Right renal pelvis (tissue), 4 donors: ENCODE data around the gene FGF23. TPM values are rescaled to one million over a fixed set of nuclear protein-coding genes. Genes with fewer than 3 reads are reported as not detected.
"Not testable (repeated sequence)": the region's sequence is repeated elsewhere in the genome, so short reads cannot be mapped to it uniquely, and the experiment has no call there.

Experiments used
- DNase-seq, 4 donors: peaks; one replicate each; pipeline ENCODE4 v3.0.0-alpha.2; 2013; ENCODE audit warnings: low read depth in 4 of 4, low spot score in 3 of 4, missing footprints in 1 of 4
- polyA plus RNA-seq, 4 donors: library from polyadenylated mRNA; unstranded; fragments of 120-200 nt; gene quantifications; one replicate each; pipeline ENCODE4 v1.2.1, GENCODE V29; 2013; ENCODE audit not compliant: insufficient read length in 4 of 4

Gene FGF23
- under 1 TPM; 0.06 to 0.12 (median 0.07) TPM for polyA plus RNA-seq

DNA sequence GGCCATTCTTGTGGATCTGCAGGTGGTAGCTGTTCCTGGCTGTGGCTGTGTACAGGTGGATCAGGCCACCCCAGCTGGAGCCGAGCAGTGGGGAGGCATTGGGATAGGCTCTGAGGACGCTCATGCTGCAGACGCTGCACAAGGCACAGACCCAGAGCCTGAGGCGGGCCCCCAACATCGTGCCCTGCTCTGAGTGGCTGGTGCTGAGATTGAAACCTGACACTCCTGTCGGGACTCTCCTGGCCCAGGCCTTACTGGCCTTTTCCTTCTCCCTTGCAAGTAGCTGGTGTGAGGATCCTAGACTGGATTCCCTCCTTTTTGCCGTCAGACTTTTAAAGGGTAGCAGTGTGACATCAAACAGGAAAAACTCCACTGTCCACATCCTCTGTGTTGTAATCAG, at the start of gene FGF23:
FGF23 (minus strand) TSS at position 308 of the 400 bp plus-strand sequence; CDS start at position 178, 130 bp downstream.
- peak in 3 of 4 donors; percentile 18 to 30 (median 29) for DNase-seq

GRCh38 chr12:4424422-4424821, 44.9 kb upstream of the FGF23 start:
- DNase-seq: no peak

DNA sequence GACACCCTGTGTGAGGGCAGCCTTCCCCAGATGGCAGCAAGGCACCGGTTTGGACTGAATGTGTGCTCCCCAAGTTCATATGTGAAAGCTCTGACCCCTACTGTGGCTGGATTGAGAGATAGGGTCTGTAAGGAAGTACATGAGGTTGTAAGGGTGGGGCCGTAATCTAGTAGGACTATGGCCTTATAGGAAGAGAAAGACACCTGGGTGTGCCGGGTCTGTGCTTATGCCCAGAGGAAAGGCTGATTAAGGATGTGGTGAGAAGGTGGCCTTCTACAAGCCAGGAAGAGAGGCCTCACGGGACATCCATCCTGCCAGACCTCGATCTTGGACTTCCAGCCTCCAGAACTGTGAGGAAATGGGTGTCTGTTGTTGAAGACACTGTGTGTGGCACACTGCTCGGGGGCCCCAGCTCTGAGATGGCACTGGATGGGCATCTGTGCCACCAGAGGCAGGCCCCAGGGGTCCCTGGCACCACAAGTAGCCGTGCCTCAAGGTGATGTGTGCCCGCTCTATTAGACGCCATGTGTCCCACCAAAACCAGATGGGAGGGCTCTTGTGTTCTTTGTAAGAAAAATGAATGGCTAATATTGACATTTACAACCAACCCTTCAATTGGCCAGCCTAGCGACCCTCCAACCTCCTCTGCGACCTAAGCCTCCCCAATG, 44.1 kb upstream of the FGF23 start:
- no peak for DNase-seq

- DNase-seq: no peak
Observed at GRCh38 chr12:4422985-4423384, 43.5 kb upstream of the FGF23 start.

- peak in 3 of 4 donors; percentile 12 to 28 (median 15) for DNase-seq
Observed at GRCh38 chr12:4421590-4422031, 42.1 kb upstream of the FGF23 start.

GRCh38 chr12:4420138-4420670, 40.7 kb upstream of the FGF23 start:
- DNase-seq: no peak

DNA sequence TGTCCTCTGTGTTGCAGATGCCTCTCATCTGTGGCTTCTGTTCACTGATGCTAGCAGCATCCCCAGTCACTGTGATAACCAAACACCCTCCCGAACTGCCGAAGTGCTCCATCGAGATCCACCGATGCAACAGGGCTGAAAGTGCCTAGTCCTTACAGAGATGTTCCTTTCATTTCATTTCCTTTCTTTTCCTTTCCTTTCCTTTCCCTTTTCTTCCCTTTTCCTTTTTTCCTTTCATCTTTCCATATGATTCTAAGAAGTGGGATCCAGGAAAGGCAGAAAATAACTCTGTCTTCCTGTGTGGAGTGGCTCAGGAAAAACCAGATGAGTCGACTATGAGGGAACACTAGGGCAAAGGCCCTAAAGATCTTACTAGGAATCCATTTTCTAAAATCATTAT, 39.4 kb upstream of the FGF23 start:
- no peak for DNase-seq

- no peak for DNase-seq
Observed at GRCh38 chr12:4417936-4418335, 38.4 kb upstream of the FGF23 start.

DNA sequence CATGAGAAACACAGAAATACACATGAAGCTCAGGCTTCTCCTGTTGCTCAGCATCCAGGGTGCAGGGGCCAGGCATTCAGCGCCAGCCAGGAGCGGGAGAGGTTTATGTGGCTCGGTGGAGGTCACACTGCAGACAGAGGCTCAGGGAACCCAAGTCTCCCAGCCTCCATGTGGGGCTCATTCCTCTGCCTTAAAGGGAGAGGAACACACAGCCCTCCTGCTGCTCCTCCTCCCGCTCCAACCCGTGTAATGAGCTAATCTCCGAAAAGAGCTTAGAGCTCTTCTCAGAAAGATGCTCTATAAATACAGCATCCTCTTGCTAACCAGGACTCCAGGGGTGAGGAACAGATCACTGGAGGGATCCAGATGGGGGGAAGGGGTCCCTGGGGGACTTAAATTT, 37.9 kb upstream of the FGF23 start:
- no peak for DNase-seq

GRCh38 chr12:4416276-4416675, 36.8 kb upstream of the FGF23 start:
- no peak for DNase-seq

DNA sequence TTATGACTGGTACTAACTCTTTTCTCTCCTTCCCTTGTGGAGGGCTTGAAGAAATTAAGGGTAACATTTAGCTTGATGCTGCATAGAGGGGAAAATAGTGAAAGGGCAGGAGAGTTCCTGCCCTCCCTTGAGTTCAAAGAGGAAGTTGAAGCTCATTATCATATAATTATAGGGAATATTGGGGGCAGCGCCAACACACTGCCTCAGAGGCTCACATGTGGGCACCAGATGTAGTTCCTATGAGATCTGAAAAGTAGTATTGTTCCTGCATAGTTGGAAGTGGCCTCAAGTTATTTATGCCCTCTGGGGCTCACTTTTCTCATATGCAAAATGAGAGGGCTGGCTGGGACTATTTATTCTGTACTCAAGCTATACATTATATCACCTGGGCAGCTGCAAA, 33.0 kb upstream of the FGF23 start:
- DNase-seq: no peak

DNA sequence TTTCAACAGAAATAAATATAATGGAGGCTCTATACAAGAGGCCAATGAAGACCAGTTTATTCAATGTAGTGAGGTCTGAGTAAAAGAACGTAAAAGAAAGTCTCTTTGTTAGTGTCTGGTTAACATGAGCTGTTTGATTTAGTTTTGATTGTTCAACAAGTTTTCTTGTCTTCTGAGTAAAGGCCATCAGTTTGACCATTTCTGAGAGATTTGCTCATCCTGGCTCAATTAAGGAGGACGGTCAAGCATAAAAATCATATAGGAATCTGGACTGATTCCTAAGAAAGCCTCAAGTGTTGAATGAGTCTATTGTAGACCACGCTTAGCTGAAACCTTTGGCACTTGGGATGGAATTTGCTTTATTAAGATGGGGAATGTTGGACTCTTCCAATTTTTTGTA, 32.5 kb upstream of the FGF23 start:
- no peak for DNase-seq

GRCh38 chr12:4407136-4407535, 27.6 kb upstream of the FGF23 start:
- DNase-seq: no peak

DNA sequence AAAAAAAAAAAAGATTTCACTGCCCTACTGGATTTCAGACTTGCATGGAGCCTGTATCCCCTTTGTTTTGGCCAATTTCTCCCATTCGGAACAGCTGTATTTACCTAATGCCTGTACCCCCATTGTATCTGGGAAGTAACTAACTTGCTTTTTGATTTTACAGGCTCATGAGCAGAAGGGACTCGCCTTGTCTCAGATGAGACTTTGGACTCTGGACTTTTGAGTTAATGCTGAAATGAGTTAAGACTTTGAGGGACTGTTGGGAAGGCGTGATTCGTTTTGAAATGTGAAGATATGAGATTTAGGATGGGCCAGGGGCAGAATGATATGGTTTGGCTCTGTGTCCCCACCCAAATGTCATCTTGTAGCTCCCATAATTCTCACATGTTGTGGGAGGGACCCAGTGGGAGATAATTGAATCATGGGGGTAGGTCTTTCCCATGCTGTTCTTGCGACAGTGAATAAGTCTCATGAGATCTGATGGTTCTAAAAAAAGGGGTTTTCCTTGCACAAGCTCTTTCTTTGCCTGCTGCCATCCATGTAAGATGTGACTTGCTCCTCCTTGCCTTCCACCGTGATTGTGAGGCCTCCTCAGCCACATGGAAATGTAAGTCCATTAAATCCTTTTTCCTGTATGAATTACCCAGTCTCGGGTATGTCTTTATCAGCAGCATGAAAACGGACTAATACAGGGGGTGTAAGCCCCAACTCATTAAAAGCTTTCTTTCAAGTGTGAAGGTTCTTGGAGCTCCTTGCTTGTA, 25.5 kb upstream of the FGF23 start:
- not testable (repeated sequence) for DNase-seq

DNA sequence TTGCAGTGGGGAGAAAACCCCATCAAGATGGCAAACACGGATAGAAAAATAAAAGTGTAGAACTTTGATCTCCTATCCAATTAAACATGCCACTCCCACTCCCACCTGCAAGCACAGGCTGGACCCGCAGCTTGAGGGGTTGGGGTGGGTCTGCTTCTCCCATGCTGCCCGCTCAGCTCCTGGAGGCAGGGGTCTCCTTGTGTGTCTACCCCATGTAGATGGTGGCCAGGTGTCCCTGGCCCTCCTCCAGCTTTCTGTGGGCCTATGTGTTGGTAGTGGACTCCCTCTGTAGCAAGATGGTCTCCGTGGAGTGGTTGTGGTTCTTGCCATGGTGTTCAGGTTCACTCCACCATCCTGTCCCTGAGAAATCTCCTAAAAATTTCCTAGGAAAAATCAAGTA, 23.5 kb upstream of the FGF23 start:
- DNase-seq: no peak

DNA sequence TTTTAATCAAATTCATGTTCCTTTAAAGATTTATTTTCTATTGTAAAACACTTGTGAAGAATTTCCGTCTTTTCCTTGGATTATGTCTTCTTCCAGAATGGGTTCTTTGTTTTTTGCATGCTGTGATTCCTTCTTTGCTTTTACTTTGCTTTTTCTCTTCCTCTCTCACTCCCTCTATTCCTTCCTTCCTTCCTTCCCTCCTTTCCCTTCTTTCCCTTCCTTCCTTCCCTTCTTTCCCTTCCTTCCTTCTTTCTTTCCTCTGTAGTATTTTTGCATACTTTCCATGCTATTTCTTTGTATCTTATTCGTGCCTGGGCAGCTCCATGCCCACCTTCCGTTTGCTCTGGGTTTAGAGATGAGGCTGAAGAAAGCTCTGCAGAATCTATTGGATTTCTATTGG, 21.6 kb upstream of the FGF23 start:
- no peak for DNase-seq

- DNase-seq: no peak
Observed at GRCh38 chr12:4395818-4396217, 16.3 kb upstream of the FGF23 start.

DNA sequence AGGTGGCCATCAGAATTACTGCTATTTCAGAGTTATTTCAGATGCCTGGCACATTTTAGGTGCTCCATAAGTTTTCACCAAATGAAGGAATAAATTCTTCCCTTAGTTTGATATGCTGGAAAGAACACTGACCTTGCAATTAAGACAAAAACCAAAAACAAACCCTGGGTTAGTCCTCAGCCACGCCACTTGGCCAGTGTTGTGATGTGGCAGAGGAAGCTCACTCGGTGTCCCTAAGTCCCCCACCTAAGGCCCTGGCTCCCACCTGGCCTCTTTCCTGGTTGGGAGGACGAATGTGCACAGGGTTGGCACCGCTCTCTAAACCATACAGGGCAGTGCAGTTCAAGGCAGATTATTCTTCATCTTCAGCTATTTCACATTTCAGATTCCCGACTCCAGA, 13.7 kb upstream of the FGF23 start:
- DNase-seq: no peak

DNA sequence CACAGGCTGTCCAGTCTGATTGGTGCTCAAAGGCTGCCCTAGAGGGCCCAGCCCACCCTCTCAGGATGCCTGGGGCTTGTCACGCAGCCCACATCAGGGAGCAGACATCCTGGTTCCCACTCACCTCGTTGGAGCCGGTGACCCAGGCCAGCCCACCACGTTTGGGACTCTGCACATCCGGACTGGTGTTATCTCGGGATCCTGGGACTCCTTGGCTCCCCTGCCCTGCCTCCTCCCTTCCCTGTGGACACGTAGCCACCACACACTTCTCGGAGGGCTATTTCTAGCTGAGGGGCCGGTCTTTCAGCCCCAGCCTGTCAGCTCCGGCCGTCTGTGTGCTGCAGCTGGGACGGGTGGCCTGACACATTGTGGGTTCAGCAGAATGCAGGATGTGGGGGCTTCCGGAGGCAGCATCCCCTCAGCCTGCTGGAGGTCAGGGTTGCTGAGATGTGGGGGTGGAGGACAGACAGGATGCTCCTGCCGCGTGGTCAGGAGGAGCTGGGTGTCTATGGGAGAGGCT, 12.8 kb upstream of the FGF23 start:
- DNase-seq: no peak

DNA sequence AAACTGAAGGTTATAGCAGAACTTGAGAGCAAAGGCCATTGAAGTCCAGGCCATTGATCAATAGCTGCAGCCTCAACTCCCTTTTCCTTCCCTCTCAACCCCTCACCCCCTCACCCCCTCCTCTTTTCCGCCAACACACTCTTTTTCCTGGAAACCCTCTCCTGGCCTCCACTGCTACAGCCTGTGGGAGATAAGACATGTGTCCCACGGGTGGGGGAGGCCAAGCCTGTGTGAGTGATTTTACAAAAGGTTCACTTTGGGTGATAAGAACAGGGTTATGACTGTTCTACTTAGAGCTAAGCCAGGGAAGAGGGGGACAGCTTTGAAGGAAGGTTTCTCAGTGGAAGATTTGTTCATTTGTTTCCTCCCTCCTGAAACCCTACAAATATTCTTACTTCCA, 9.2 kb upstream of the FGF23 start:
- DNase-seq: no peak

GRCh38 chr12:4388032-4388431, 8.5 kb upstream of the FGF23 start:
- no peak for DNase-seq

DNA sequence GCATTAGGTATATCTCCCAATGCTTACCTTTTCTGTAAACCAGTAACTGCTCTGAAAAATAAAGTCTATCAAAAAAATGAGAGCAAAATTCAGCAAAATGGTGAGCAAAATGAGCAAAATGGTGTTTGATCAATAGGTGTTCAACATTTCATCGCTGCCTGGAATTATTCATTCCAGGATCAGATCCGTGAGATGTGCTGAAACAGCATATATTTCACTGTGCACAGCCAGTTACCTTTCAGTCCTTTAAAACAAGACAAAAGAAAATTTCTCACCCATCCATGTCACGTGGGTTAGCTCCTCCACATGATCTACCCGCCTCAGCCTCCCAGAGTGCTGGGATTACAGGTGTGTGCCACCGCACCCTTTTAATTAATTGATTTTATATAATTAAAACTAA, 8.1 kb upstream of the FGF23 start:
- no peak for DNase-seq
